22Rv1 (cell line): ENCODE measurements around the gene JAKMIP1.

Experiments
- CTCF ChIP-seq: fragments of 450-650 bp; IDR thresholded peaks from 2 replicates; pipeline ENCODE4 v1.5.1; 2017; ENCODE audit warnings: mild to moderate bottlenecking
- ZFX ChIP-seq: fragments of 450-650 bp; IDR thresholded peaks from 2 replicates; pipeline ENCODE4 v1.6.1; 2017; ENCODE audit warnings: antibody characterized with exemption, borderline replicate concordance

- TF ChIP-seq CTCF (no peak), ZFX (no peak)
Measured at GRCh38 chr4:6231663-6232165, 31.4 kb upstream of the JAKMIP1 start.
